SW 1271 (cell line): ENCODE measurements around the gene XXYLT1.
"Not testable (repeated sequence)": the region's sequence is repeated elsewhere in the genome, so short reads cannot be mapped to it uniquely, and the experiment has no call there.

Experiments
- DNase-seq, 2 experiments: peaks; one replicate each; lab custom pipeline; 2025; lab: John Stamatoyannopoulos, UW

The XXYLT1 gene

DNA sequence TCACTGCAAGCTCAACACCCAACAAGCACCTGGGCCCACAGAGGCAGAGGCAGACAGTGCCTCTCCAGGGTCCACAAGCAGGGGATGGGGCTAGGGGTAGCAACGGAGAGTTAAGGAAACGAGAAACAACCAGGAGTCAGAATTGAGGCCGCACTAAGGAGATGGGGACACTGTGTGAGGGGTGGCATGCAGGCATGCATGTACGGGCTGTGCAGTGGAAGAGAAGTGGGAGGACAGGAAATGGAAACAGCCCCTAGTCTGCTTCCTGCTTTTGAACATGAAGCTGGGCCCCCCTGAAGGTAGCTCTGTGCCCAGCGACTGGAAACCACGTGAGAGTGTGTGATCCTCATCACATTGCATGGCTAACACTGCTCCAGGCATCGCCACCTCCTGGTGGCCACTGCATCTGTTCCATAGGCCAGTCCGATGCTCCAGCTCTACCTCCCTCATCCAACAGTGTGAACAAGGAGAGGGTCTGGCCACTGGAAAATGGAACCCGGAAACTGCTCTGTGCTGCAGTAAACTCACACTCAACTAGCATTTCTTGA is 44.0 kb downstream of the XXYLT1 start:
- no peak for DNase-seq

DNA sequence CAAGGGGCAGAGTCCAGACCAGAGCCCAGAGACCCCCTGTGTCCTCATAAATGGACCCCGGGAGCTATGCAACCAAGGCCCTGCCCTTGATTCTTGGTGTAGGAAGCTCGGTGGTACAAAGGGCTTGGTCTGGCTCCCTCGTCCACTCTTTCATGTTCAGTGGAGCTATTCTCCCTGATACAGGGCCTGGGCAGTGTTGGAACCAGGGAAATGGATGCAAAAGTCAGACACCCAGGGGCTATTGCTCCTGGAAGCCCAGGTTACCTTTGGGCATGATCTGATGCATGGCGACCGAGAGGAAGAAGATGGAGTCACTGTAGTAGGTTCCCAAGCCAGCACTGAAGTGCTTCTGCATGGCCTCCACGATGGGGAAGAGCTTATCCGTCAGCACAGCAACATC is 44.5 kb downstream of the XXYLT1 start:
- DNase-seq = no peak

DNA sequence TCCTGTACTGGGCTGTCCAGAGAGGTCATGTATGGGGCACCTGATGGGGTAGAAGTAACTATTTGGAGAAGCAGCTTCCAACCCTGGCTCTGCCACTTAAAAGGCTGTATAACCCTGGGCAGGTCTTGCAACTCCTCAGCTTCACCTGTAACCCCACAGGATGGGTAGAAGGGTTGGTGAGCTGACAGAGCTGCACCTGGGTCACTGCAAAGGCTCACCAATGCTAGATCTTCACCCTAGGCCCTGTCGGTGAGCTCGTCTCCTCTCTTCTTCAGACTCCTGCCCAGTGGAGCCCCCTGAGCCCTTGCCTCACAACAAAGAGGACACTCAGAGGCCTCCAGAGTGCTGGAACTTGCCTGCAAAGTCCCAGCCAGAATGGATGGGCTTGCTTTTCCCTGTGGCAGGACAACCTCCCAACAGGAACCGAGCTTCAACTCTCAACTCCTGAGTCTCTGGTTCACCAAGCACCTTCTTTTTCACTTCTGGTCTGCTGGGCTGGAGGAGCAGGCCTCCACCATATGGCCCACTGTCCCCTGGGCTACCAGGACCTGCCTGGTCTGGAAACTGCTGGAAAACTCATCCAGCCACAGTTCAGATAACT is 45.9 kb downstream of the XXYLT1 start:
- no peak for DNase-seq

DNA sequence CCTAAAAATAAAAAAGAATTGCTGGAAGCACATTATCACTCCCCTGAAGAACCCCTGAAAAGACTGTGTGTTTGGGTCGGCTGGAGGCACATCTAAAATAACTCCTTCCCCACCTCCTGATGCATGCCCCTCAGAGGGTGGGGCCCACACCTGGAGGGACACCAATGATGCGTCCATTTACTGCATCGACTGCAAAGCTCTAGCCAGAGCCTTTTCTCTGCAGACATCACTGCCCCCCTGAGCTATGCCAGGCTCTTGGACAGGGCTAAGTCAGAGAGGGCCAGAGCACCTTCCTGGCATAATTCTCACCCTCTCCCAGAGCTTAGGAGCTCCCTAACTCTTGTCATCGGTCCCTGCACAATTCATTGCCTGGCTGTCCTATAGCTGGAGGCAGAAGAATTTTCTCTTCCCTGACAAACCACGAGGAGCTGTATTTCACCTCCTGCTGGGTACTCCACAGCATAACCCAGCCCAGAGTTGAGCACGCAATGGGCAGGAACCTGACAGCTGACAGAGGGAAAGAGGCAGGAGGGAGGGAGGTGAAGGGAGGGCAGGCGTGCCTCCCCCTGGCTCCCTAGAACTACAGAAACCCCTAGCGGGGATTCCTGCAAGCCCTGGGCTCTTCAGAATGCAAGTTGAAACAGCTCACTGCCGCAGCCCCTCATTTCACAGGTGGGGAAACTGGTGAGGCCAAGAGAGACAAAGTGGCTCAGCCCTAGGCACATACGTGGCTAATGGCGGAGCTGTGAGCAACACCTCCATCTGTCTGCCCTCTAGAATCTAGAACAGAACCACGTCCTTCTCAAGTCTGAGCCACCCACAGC is 46.6 kb downstream of the XXYLT1 start:
- no peak for DNase-seq

DNA sequence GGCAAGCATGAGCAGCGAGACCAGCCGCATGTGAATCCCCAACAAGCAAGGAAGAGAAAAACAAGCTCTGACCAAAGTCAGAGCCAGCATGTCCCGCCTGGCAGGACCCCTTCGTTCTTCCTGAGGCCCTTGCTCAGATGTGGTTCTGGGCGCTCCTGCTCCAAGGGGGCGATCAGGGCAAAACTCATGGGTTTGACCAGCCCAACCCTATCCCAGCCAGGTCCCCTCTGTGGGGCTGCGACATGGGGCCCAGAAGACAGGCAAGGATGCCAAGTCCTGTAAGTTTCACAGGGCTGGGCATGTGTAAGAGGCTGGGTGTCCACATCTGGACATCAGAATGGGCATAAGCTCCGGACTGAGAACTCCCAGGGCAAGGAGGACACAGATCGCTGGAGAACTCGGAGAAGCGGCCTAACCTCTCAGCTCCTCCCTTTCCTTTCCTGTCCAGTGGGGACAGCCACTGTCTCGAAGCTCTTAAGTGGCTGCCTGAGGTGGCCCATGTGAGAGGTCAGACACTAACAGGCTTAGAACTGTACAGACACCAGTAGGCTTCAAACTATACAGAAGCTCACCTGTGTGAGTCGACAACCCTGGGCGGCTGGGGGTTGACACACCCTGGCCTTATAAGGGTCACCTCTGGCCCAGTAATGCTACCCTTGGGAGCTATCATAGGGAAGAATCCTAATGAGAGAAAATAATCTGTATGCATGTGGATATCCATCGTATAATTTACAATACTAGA is 48.9 kb downstream of the XXYLT1 start:
- DNase-seq = no peak

DNA sequence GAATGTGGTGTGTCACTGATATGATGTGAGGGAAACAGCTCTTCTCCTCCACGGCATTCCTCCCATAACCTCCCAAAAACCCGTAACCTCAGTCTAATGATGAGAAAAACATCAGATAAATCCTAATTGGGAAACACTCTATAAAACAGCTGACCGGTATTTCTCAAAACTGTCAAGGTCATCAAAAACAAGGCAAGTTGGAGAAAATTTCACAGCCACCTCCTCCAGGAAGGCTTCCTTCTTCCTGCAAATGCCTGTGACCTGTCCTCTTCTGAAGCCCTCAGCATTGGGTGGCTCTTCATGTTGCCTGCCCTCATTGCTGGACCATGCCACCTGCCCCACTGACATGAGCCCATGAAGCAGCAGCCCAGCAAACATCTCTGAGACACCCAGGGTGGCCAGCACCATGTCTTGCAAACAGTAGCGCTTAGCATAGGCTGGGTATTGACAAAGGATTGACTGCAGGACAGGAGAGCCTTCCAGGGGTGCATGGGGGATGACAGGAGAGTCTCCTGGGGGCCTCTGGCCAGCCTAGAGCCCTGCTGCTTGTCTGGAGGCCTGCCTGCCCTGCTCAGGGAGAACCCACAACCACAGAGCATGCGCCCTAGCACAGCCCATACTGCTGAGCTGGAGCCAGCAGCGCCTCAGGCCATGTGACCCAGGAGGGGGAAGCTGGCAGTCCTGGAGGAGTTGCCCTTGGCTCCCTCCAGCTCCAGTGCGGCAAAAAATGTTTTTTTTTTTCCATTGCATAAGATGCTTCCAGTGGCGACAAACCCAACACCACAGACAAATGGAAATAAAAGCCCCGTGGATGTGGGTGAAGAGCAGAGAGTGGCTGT is 49.7 kb downstream of the XXYLT1 start:
- DNase-seq = no peak

DNA sequence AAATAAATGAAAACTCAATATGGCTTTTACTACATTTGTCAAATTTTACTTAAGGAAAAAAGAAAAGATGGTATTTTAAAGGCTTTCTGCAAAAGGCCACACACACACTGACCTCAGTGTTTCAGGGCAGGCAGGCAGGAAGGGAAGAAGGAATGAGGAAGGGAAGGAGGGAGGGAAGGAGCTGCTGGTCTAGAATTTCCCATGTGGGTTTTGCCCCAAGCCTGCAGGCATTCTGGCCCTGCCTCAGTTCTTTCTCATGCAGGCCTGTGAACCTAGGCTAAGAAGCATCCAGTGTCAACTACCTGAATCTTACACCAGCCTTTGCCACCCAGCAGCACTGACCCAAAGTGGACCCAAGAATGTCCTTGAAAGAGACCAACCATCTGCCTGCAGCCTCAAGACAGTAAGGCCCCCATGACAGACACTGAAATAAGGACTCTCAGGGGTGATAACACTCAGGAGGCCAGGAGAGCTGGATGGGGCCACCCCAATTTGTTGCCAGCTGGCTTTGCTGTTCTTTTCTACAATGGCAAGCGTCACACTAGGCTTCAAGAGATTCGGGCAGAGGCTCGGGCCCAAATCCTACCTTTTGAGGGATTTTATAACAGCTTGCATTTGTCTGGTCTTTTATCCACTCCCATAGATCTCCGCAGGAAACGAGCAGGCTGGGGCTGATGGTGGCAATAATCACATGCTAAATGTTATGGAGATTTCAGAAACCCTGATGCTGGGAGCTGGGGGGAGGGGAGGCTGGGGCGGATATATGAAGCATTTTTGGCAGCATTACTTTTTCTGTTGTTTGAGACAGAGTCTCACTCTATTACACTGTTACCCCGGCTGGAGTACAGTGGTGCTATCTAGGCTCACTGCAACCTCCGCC is 51.4 kb downstream of the XXYLT1 start:
- DNase-seq = no peak

DNA sequence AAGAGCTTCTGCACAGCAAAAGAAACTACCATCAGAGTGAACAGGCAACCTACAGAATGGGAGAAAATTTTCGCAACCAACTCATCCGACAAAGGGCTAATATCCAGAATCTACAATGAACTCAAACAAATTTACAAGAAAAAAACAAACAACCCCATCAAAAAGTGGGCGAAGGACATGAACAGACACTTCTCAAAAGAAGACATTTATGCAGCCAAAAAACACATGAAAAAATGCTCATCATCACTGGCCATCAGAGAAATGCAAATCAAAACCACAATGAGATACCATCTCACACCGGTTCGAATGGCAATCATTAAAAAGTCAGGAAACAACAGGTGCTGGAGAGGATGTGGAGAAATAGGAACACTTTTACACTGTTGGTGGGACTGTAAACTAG is 52.6 kb downstream of the XXYLT1 start:
- not testable (repeated sequence) for DNase-seq

DNA sequence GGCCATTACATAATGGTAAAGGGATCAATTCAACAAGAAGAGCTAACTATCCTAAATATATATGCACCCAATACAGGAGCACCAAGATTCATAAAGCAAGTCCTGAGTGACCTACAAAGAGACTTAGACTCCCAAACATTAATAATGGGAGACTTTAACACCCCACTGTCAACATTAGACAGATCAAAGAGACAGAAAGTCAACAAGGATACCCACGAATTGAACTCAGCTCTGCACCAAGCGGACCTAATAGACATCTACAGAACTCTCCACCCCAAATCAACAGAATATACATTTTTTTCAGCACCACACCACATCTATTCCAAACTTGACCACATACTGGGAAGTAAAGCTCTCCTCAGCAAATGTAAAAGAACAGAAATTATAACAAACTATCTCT is 55.4 kb downstream of the XXYLT1 start:
- not testable (repeated sequence) for DNase-seq

DNA sequence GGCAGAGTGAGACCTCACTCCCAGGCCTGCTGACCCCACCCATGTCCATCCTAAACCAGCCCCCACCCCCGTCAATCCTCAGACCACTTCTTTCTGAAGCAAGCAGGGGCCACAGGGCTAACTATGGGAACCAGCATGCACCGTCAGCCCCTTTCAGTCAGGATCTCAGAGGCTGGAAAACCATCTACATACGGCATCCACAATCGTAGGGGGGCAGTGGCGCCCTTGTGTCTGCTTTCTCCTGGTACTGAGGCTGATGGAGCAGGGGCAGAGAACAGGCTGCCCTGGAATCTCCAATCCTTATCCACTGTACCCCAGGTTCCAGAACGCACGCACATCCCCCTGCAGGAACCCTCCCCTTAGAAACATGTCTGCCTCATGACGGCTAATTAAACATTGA is 56.6 kb downstream of the XXYLT1 start:
- no peak for DNase-seq

DNA sequence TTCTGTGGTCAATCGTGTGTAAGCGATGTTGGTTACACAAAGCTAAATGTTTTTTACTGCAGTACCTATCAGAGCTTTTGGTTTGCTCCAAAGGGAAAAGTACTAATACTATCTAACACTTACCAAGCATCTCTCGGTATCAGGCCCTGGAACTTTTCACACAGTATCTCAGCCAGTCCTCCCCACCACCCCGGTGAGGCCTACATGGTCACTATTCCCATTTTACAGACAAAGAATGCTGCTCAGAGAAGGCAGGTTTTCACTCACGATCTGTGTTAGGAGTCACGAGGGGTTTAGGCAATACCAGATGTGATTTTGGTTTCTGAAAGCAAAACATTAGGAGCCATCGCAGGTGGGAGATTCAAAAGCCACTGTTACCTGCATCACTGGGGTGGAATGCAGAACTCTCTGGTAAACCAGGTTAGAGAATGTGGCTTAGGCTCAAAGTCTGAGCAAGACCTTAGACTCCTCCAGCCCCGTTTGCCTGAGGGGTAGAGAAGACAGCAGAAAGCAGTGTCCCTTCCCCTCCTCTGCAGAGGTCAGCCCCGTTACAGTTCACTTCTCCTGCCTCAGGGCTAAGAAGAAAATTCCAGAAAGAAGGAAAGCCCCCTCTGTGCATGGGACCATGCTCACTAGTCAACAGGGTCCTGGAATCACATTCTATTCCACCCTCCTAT is 57.2 kb downstream of the XXYLT1 start:
- no peak for DNase-seq

DNA sequence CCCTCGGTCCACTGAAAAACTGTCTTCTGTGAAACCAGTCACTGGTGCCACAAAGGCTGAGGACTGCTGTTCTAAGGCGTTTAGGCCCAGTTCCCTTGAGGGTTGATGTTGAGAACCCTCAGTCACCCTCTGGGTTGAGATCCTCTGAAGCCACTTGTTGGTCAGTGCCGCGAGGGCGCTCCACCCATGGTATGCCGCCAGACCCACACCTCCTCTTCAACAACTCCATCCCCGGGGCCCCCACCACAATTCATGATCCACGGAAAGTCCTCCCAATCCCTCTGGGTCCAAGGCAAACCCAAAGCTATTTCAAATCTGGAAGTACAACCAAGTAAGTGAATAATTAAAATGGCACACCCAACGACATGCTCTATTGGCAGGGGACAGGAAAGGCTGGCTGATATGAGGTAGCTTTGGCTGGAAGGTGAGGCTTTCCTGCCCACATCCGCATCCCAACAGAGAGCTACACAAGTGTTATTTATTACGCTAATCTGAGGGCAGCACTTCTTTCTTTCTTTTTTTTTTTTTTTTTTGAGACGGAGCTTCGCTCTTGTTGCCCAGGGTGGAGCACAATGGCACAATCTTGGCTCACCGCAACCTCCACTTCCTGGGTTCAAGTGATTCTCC is 58.1 kb downstream of the XXYLT1 start:
- DNase-seq = no peak

DNA sequence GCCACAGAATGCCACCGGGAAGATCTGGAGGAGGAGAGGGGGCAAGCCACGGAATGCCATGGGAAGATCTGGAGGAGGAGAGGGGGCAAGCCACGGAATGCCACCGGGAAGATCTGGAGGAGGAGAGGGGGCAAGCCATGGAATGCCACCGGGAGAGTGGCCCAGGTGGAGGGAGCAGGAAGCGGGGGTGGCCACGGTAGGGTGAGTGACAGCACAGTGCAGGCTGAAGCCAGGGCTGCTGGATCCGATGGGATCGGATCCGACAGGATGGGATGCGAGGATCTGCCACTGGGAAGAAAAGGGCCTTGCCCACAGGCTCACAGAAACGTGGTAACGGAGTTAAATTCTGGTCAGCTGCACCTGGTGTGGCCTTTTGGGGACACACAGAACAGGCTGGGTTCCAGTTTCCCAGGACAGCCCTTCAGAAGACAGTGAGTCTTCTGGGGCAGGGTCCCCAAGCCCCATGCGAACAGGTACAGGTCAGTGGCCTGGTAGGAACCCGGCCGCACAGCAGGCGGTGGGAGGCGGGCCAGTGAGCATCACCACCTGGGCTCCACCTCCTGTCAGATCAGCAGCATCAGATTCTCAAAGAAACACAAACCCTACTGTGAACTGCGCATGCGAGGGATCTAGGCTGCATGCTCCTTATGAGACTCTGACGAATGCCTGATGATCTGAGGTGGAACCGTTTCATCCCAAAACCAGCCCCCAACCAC is 58.8 kb downstream of the XXYLT1 start:
- DNase-seq = no peak

DNA sequence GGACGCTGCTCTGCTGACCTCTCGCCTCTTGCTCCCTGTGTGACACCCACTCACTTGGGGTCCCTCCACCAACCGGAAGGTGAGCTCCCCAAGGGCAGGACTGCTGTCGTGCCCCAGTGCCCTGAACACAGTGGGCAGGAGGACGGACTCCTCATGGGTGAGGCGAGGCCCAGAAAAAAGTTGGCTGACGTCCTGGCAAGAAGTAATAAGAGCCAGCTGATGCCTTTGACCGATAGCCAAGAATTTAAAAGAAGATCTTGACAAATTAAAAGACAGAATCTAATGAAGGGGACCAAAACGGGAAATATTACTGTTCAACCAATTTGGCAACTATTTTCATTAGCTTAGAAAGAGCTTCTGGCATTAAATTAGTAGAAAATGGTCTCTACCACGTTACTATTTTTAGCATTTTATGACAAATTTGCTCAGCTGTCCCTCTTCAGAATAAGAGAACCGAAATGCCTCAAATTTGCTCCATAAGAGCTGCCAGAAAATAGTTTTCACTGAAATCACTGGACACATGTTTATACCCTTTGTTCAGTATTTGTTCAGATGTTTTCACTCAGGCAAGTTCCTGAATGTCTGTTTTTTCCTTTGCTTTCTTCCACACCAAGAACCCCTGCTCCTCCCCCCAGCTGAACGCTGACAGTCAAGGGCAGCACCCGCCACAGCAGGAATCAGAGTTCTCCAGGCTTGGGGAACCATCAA is 60.5 kb downstream of the XXYLT1 start:
- DNase-seq = no peak

DNA sequence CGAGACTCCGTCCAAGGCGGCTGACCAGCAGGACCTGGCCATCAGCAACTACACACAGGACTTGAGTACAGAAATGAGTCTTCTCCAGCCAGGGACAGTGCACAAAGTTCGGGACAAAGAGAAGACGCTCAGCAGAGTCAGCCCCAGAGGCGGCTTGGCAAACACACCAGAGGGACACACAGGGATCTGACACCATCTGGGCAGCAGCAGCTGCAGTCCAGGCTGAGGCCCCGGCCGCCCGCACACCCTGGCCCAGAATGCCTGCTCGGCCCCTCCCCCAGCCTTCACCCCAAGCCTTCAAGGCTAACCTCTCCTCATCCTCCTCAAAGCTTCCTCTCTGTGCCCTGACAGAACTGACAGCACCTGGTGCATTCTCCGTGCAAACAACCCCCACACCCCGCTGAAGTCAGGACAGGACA is 61.1 kb downstream of the XXYLT1 start:
- no peak for DNase-seq

DNA sequence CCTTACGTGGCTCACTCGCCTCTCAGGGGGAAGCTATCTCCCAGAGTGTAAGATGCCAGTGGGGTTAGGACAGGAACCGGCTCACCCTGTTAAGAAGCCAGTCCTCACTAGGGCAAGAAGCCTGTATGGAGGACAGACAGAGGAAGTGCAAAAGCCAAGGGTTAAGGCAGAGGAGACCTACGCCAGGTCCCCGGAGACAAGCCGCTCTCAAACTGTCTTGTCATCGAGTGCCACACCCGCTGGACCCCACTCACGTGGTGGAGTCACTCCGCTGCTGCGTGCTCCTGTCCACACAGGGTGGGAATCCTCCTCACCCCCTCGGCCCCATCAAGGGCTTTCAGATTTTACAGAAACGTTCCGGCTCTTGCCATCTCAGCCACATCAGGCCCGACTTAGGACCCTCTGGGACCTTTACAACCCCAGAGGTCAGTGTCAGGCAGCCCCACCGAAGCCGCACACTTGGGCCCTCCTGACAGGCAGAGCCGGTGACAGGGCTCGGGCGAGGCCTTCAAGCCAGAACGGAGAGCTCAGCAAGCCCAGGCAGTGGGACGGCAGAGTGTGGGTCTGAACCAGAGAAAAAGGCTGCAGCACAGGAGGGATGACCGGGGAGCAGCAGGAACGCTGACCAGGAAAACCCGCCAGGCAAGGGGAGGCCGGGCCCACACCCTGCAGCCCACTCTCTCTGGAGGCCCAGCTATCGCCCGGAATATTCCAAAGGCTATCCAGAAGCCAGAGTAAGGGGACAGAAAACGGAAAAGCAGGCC is 61.7 kb downstream of the XXYLT1 start:
- no peak for DNase-seq

DNA sequence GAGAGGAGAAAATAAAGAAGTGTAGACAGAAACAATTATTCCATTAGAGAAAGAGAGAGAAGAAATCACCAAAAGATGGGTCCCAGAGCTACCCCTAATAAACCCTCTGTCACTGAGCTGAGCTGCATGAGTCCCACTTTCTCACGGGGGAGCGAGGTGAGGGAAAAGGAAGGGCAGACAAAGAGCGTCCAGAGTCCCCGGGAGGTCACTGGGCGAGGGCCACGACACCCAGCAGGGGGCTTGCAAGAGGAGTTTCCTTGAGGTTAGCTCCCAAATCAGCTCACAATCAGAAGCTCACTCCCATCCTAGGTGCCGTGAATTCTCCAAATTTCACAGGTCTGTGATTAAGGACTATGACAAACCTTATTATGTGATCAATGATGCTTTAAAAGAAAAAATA is 62.3 kb downstream of the XXYLT1 start:
- DNase-seq = no peak

DNA sequence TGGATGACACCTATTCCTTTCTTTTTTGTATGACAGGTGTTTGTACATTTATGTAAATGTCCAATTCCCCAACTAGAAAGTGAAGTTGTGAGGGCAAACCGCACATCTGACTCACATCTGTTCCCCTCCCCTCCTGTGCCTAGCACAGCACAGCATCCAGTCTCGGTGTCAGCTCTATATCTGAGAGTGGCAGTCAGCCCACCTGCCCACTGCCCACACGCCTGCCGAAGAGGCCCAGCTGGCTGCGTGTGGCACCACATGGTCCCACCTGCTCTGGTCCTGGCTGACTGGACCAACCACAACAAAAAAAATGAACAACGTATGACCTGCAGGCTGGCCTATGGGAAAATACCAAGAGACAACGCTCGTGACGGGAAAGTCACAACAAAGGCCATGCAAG is 62.8 kb downstream of the XXYLT1 start:
- no peak for DNase-seq
